Measurements from ENCODE around the gene GPC6.
A peak's percentile ranks its signal among the peaks of the same experiment; 100 is the strongest.

Gene GPC6

GRCh38 chr13:94414708-94415107 lies 1188.1 kb downstream of the GPC6 start:
- DNase-seq: no peak
- peaks cover 0 to 14% (median 12%) of the 10 kb centered on the region in 5 experiments for H3K27me3 ChIP-seq (replicated peaks in 2 of 5; ENCODE audit: control insufficient read depth in 4 of 5, insufficient read depth in 5 of 5, low read length in 4 of 5)
- H3K4me3 ChIP-seq (ENCODE audit: control insufficient read depth in 1 of 7, extremely low read depth in 1 of 7, insufficient read depth in 4 of 7, low read depth in 2 of 7, low read length in 6 of 7): no peak overlapping the region
- peaks cover 0 to 15% (median 2%) of the 10 kb centered on the region in 5 experiments for H3K9me3 ChIP-seq (ENCODE audit: control extremely low read depth in 1 of 5, control insufficient read depth in 4 of 5, insufficient read depth in 2 of 5, low read depth in 1 of 5, low read length in 4 of 5)
- H3K36me3 ChIP-seq (ENCODE audit: control insufficient read depth in 4 of 4, insufficient read depth in 4 of 4, low read length in 3 of 4): no peaks in the 10 kb centered on the region
- ChIA-PET POLR2A (no interaction called here), CTCF (interaction anchor here (1.1 kb wide), 1 partner anchor 9 kb away, joined by 3 read pairs; no protein-coding TSS in a partner anchor)
- no peaks in the 10 kb centered on the region for H3K4me1 ChIP-seq (ENCODE audit: control extremely low read depth in 1 of 4, control insufficient read depth in 4 of 4, insufficient read depth in 4 of 4, low read length in 3 of 4)
- no peak overlapping the region for H3K27ac ChIP-seq (ENCODE audit: insufficient read depth in 1 of 2, low read depth in 1 of 2, low read length in 2 of 2, poor library complexity in 1 of 2, severe bottlenecking in 2 of 2)
- 76% methylated on average over 3 of the region's 4 CpGs for WGBS (ENCODE audit: insufficient coverage)

- POLR2A ChIA-PET: no interaction called here
- no peak for DNase-seq
- 100% methylated on average over 4 of the region's 7 CpGs for WGBS (ENCODE audit: insufficient coverage)
These were observed 1189.1 kb downstream of the GPC6 start for GRCh38 chr13:94415500-94416237.

GRCh38 chr13:94416454-94417080 lies 1190.0 kb downstream of the GPC6 start:
- H3K4me3 ChIP-seq (ENCODE audit: control insufficient read depth in 1 of 7, extremely low read depth in 1 of 7, insufficient read depth in 4 of 7, low read depth in 2 of 7, low read length in 6 of 7): no peak overlapping the region
- no peak overlapping the region for H3K27ac ChIP-seq (ENCODE audit: insufficient read depth in 1 of 2, low read depth in 1 of 2, low read length in 2 of 2, poor library complexity in 1 of 2, severe bottlenecking in 2 of 2)
- peaks cover 0 to 18% (median 9%) of the 10 kb centered on the region in 5 experiments for H3K27me3 ChIP-seq (replicated peaks in 2 of 5; ENCODE audit: control insufficient read depth in 4 of 5, insufficient read depth in 5 of 5, low read length in 4 of 5)
- no peaks in the 10 kb centered on the region for H3K4me1 ChIP-seq (ENCODE audit: control extremely low read depth in 1 of 4, control insufficient read depth in 4 of 4, insufficient read depth in 4 of 4, low read length in 3 of 4)
- ChIA-PET POLR2A (no interaction called here), CTCF (interaction anchor here (1.1 kb wide), 1 partner anchor 19 kb away, joined by 3 read pairs; no protein-coding TSS in a partner anchor)
- peaks cover 0 to 28% (median 7%) of the 10 kb centered on the region in 5 experiments for H3K9me3 ChIP-seq (ENCODE audit: control extremely low read depth in 1 of 5, control insufficient read depth in 4 of 5, insufficient read depth in 2 of 5, low read depth in 1 of 5, low read length in 4 of 5)
- peak in 1 of 3 donors; percentile 10 for DNase-seq
- H3K36me3 ChIP-seq (ENCODE audit: control insufficient read depth in 4 of 4, insufficient read depth in 4 of 4, low read length in 3 of 4): no peaks in the 10 kb centered on the region
- WGBS (ENCODE audit: insufficient coverage): 50% methylated on average over 2 of the region's 7 CpGs

More at GRCh38 chr13:94415500-94416237, 1189.1 kb downstream of the GPC6 start:
- H3K27ac ChIP-seq (ENCODE audit: insufficient read depth in 1 of 2, low read depth in 1 of 2, low read length in 2 of 2, poor library complexity in 1 of 2, severe bottlenecking in 2 of 2): no peak overlapping the region
- no peak overlapping the region for H3K4me3 ChIP-seq (ENCODE audit: control insufficient read depth in 1 of 7, extremely low read depth in 1 of 7, insufficient read depth in 4 of 7, low read depth in 2 of 7, low read length in 6 of 7)
- peaks cover 0 to 20% (median 2%) of the 10 kb centered on the region in 5 experiments for H3K9me3 ChIP-seq (ENCODE audit: control extremely low read depth in 1 of 5, control insufficient read depth in 4 of 5, insufficient read depth in 2 of 5, low read depth in 1 of 5, low read length in 4 of 5)
- H3K4me1 ChIP-seq (ENCODE audit: control extremely low read depth in 1 of 4, control insufficient read depth in 4 of 4, insufficient read depth in 4 of 4, low read length in 3 of 4): no peaks in the 10 kb centered on the region
- H3K27me3 ChIP-seq (replicated peaks in 2 of 5; ENCODE audit: control insufficient read depth in 4 of 5, insufficient read depth in 5 of 5, low read length in 4 of 5): peaks cover 0 to 15% (median 12%) of the 10 kb centered on the region in 5 experiments
- H3K36me3 ChIP-seq (ENCODE audit: control insufficient read depth in 4 of 4, insufficient read depth in 4 of 4, low read length in 3 of 4): no peaks in the 10 kb centered on the region
- CTCF ChIA-PET: interaction anchor here (0.6 to 1.1 kb wide), 3 partner anchors 8 to 31 kb away, joined by 3 read pairs; no protein-coding TSS in a partner anchor

DNA sequence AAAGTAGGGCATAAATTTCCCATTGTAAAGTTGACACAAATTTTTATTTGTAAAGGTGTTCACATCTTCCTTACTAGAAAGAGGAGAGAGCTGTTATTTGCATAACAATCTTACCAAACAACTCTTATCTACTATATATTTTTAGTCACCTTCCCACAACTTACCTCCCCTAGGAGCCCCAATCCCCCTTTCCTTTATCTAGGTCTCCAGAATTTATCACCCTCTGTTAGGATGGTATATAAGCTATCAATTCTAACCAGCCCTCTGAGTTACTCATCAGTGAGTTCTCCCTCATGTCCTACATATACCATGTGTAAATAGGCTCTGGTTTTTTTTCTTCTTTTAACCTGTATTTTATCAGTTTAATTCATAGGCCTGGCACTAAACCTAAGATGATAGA lies 1190.7 kb downstream of the GPC6 start:
- H3K4me3 ChIP-seq (ENCODE audit: control insufficient read depth in 1 of 7, extremely low read depth in 1 of 7, insufficient read depth in 4 of 7, low read depth in 2 of 7, low read length in 6 of 7): no peak overlapping the region
- ChIA-PET POLR2A (no interaction called here), CTCF (no interaction called here)
- DNase-seq: no peak
- peaks cover 0 to 30% (median 7%) of the 10 kb centered on the region in 5 experiments for H3K9me3 ChIP-seq (ENCODE audit: control extremely low read depth in 1 of 5, control insufficient read depth in 4 of 5, insufficient read depth in 2 of 5, low read depth in 1 of 5, low read length in 4 of 5)
- no peak overlapping the region for H3K27ac ChIP-seq (ENCODE audit: insufficient read depth in 1 of 2, low read depth in 1 of 2, low read length in 2 of 2, poor library complexity in 1 of 2, severe bottlenecking in 2 of 2)
- no peaks in the 10 kb centered on the region for H3K4me1 ChIP-seq (ENCODE audit: control extremely low read depth in 1 of 4, control insufficient read depth in 4 of 4, insufficient read depth in 4 of 4, low read length in 3 of 4)
- H3K27me3 ChIP-seq (replicated peaks in 2 of 5; ENCODE audit: control insufficient read depth in 4 of 5, insufficient read depth in 5 of 5, low read length in 4 of 5): peaks cover 0 to 18% (median 7%) of the 10 kb centered on the region in 5 experiments
- H3K36me3 ChIP-seq (ENCODE audit: control insufficient read depth in 4 of 4, insufficient read depth in 4 of 4, low read length in 3 of 4): no peaks in the 10 kb centered on the region

GRCh38 chr13:94419304-94419924 lies 1192.8 kb downstream of the GPC6 start:
- Histone ChIP-seq H3K36me3 (ENCODE audit: control insufficient read depth in 4 of 4, insufficient read depth in 4 of 4, low read length in 3 of 4) (no peaks in the 10 kb centered on the region), H3K27ac (ENCODE audit: insufficient read depth in 1 of 2, low read depth in 1 of 2, low read length in 2 of 2, poor library complexity in 1 of 2, severe bottlenecking in 2 of 2) (no peak overlapping the region), H3K9me3 (ENCODE audit: control extremely low read depth in 1 of 5, control insufficient read depth in 4 of 5, insufficient read depth in 2 of 5, low read depth in 1 of 5, low read length in 4 of 5) (peaks cover 0 to 30% (median 7%) of the 10 kb centered on the region in 5 experiments), H3K4me1 (ENCODE audit: control extremely low read depth in 1 of 4, control insufficient read depth in 4 of 4, insufficient read depth in 4 of 4, low read length in 3 of 4) (no peaks in the 10 kb centered on the region), H3K4me3 (ENCODE audit: control insufficient read depth in 1 of 7, extremely low read depth in 1 of 7, insufficient read depth in 4 of 7, low read depth in 2 of 7, low read length in 6 of 7) (no peak overlapping the region), H3K27me3 (replicated peaks in 2 of 5; ENCODE audit: control insufficient read depth in 4 of 5, insufficient read depth in 5 of 5, low read length in 4 of 5) (peaks cover 0 to 21% (median 7%) of the 10 kb centered on the region in 5 experiments)
- WGBS (ENCODE audit: insufficient coverage): no CpG with 5 or more reads among the region's 1 CpG
- CTCF ChIA-PET: interaction anchor here (1.0 kb wide), 1 partner anchor 11 kb away, joined by 3 read pairs; no protein-coding TSS in a partner anchor
- DNase-seq: peak; percentile 31 to 70 (median 64)
- POLR2A ChIA-PET: no interaction called here

- Histone ChIP-seq H3K4me1 (ENCODE audit: control extremely low read depth in 1 of 4, control insufficient read depth in 4 of 4, insufficient read depth in 4 of 4, low read length in 3 of 4) (no peaks in the 10 kb centered on the region), H3K9me3 (ENCODE audit: control extremely low read depth in 1 of 5, control insufficient read depth in 4 of 5, insufficient read depth in 2 of 5, low read depth in 1 of 5, low read length in 4 of 5) (peaks cover 0 to 30% (median 7%) of the 10 kb centered on the region in 5 experiments), H3K27ac (ENCODE audit: insufficient read depth in 1 of 2, low read depth in 1 of 2, low read length in 2 of 2, poor library complexity in 1 of 2, severe bottlenecking in 2 of 2) (no peak overlapping the region), H3K4me3 (ENCODE audit: control insufficient read depth in 1 of 7, extremely low read depth in 1 of 7, insufficient read depth in 4 of 7, low read depth in 2 of 7, low read length in 6 of 7) (no peak overlapping the region), H3K27me3 (replicated peaks in 2 of 5; ENCODE audit: control insufficient read depth in 4 of 5, insufficient read depth in 5 of 5, low read length in 4 of 5) (peaks cover 0 to 17% (median 9%) of the 10 kb centered on the region in 5 experiments), H3K36me3 (ENCODE audit: control insufficient read depth in 4 of 4, insufficient read depth in 4 of 4, low read length in 3 of 4) (no peaks in the 10 kb centered on the region)
- POLR2A ChIA-PET: no interaction called here
- WGBS (ENCODE audit: insufficient coverage): 33% methylated on average over 1 of the region's 1 CpG
- DNase-seq: no peak
- CTCF ChIA-PET: no interaction called here
These were observed 1193.3 kb downstream of the GPC6 start for GRCh38 chr13:94419925-94420305.

Data from common myeloid progenitor, CD34-positive (primary cell).